K562 (cell line): ENCODE data around the gene PMF1. TPM values are rescaled to one million over a fixed set of nuclear protein-coding genes. Genes with fewer than 3 reads are reported as not detected.
A peak's percentile ranks its signal among the peaks of the same experiment; 100 is the strongest.

Source experiments
- ARID3A ChIP-seq: IDR thresholded peaks from 2 replicates; pipeline ENCODE4 v1.6.1; 2012; ENCODE audit warnings: low read depth, low read length, improper control_type of control experiment, borderline replicate concordance
- BRD9 ChIP-seq: fragments of 450-650 bp; IDR thresholded peaks from 2 replicates; pipeline ENCODE4 v1.6.1; 2018; ENCODE audit warnings: low read depth; ENCODE audit not compliant: partially characterized antibody
- CBFA2T2 ChIP-seq: fragments of 450-650 bp; conservative IDR thresholded peaks from 2 replicates; pipeline ENCODE4 v1.6.1; 2017; ENCODE audit warnings: mild to moderate bottlenecking
- CBX5 ChIP-seq: IDR thresholded peaks from 2 replicates; pipeline ENCODE4 v1.6.1; 2014; ENCODE audit warnings: low read depth, borderline replicate concordance
- EGR1 ChIP-seq: fragments of 450-650 bp; conservative IDR thresholded peaks from 2 replicates; pipeline ENCODE4 v1.6.1; 2017; ENCODE audit warnings: mild to moderate bottlenecking
- ETV5 ChIP-seq: sonication (generic); formaldehyde crosslinking; IDR thresholded peaks from 2 replicates; pipeline ENCODE4 v1.4.0; 2020; ENCODE audit warnings: low read depth, mild to moderate bottlenecking, missing genetic modification reagents
- HCFC1 ChIP-seq: IDR thresholded peaks from 2 replicates; pipeline ENCODE4 v1.6.1; 2012; ENCODE audit warnings: low read depth, low read length, improper control_type of control experiment
- HSF4 ChIP-seq: fragments of 250-450 bp; sonication (Bioruptor Pico); IDR thresholded peaks from 2 replicates; pipeline ENCODE4 v2.1.2; 2022; ENCODE audit warnings: mild to moderate bottlenecking, moderate library complexity, borderline replicate concordance
- MAZ ChIP-seq, 2 experiments: fragments of 450-650 bp in 1 of 2; sonication (generic) in 1 of 2; formaldehyde crosslinking; IDR thresholded peaks in 1 of 2; conservative IDR thresholded peaks in 1 of 2; 2 replicates each; pipeline versions ENCODE4 v1.4.0 to v1.5.0; 2020; ENCODE audit warnings: mild to moderate bottlenecking in 1 of 2, missing genetic modification reagents in 1 of 2
- NFRKB ChIP-seq: fragments of 450-650 bp; IDR thresholded peaks from 2 replicates; pipeline ENCODE4 v1.6.1; 2016; ENCODE audit warnings: low read depth
- NFYB ChIP-seq: IDR thresholded peaks from 2 replicates; pipeline ENCODE4 v1.6.1; 2011; ENCODE audit warnings: mild to moderate bottlenecking, moderate library complexity; ENCODE audit not compliant: insufficient read length; ENCODE audit errors: extremely low read depth
- NR2C1 ChIP-seq, 2 experiments: fragments of 450-650 bp; IDR thresholded peaks; 2 replicates each; pipeline ENCODE4 v1.6.1; 2017; ENCODE audit warnings: mild to moderate bottlenecking in 2 of 2, antibody characterized with exemption in 1 of 2, inconsistent platforms in 1 of 2, missing compliant biosample characterization in 1 of 2, missing genetic modification characterization in 1 of 2
- SAP30 ChIP-seq: fragments of 200-600 bp; sonication (generic); IDR thresholded peaks from 2 replicates; pipeline ENCODE4 v1.6.1; 2012; ENCODE audit warnings: borderline replicate concordance, low read depth, mild to moderate bottlenecking, moderate library complexity, low read length, control low read depth, inconsistent platforms; ENCODE audit not compliant: insufficient read depth, poor library complexity, severe bottlenecking
- SIN3B ChIP-seq: fragments of 450-650 bp; IDR thresholded peaks from 2 replicates; pipeline ENCODE4 v1.6.1; 2017; ENCODE audit warnings: low read depth, mild to moderate bottlenecking, moderate library complexity
- TAF1 ChIP-seq: IDR thresholded peaks from 2 replicates; pipeline ENCODE4 v1.6.1; 2011; ENCODE audit warnings: mild to moderate bottlenecking, low read length, moderate library complexity; ENCODE audit not compliant: insufficient read depth, control insufficient read depth, severe bottlenecking; ENCODE audit errors: extremely low read depth
- TBL1XR1 ChIP-seq, 2 experiments: IDR thresholded peaks; 2 replicates each; pipeline ENCODE4 v1.6.1; 2012; ENCODE audit warnings: improper control_type of control experiment in 2 of 2, low read length in 2 of 2, mild to moderate bottlenecking in 1 of 2
- ZKSCAN8 ChIP-seq: fragments of 200-800 bp; sonication (Bioruptor generic); IDR thresholded peaks from 2 replicates; pipeline ENCODE4 v1.6.1; 2016; ENCODE audit warnings: missing genetic modification characterization, missing compliant biosample characterization
- ZNF384 ChIP-seq: IDR thresholded peaks from 2 replicates; pipeline ENCODE4 v1.6.1; 2012; ENCODE audit warnings: low read depth, low read length, improper control_type of control experiment
- ZNF583 ChIP-seq: fragments of 250-450 bp; sonication (Bioruptor Pico); IDR thresholded peaks from 2 replicates; pipeline ENCODE4 v1.4.0; 2020
- polyA plus RNA-seq, 8 experiments: library from polyadenylated mRNA; depleted of rRNA in 4 of 8; stranded (reverse) in 5 of 8; unstranded in 3 of 8; fragments of >200 nt; fragmentation: Nextera tagmentation in 2 of 8; fragmentation: Illumina TruSeq in 1 of 8; extraction: Ambion mirVana in 2 of 8; extraction: Trizol in 1 of 8; gene quantifications; 2 replicates each; pipeline versions ENCODE4 v1.2.1 to v1.2.3, GENCODE V29; 2011 to 2014; ENCODE audit warnings: inconsistent platforms in 1 of 8, missing spikeins in 1 of 8
- total RNA-seq, 7 experiments: library from RNA; depleted of rRNA in 6 of 7; stranded (reverse); fragments of >200 nt in 6 of 7; fragmentation: Illumina TruSeq in 2 of 7; extraction: Trizol in 2 of 7; gene quantifications; 2 replicates each; pipeline versions ENCODE4 v1.2.1 to v1.2.3, GENCODE V29; 2011 to 2021; ENCODE audit warnings: low replicate concordance in 1 of 7
- TF ChIP-seq, protein P1 (sequence below): sonication (generic); formaldehyde crosslinking; IDR thresholded peaks from 2 replicates; pipeline ENCODE4 v1.8.0; 2022; ENCODE audit warnings: mild to moderate bottlenecking, missing genetic modification reagents
- TF ChIP-seq, protein P2 (sequence below), 2 experiments: fragments of 450-650 bp; conservative IDR thresholded peaks; 2 replicates each; pipeline ENCODE4 v1.6.1; 2017; ENCODE audit warnings: mild to moderate bottlenecking in 2 of 2, moderate library complexity in 2 of 2

Gene PMF1
- total and polyA plus RNA-seq, 9 of the 15 experiments (the other 6 are each of a cell fraction or from before 2014, with no cell fraction given): 9.4 to 92.9 (median 71.0) TPM

- peak in 1 of 2 experiments; percentile 29; a peak in 2 of 4 replicates for TF ChIP-seq TBL1XR1 (IDR thresholded peaks at IDR 0.05; ENCODE audit: low read length in 2 of 2)
- no peak for TF ChIP-seq CBFA2T2
- peak in 1 of 2 experiments; percentile 71; a peak in 2 of 4 replicates for TF ChIP-seq MAZ (CRISPR knock-in tag; conservative IDR thresholded peaks at IDR 0.05 in 1 of 2, IDR thresholded peaks at IDR 0.05 in 1 of 2)
- no peak for TF ChIP-seq HSF4 (CRISPR knock-in tag)
- TF ChIP-seq SAP30: peak; percentile 74
- TF ChIP-seq, protein P1, sequence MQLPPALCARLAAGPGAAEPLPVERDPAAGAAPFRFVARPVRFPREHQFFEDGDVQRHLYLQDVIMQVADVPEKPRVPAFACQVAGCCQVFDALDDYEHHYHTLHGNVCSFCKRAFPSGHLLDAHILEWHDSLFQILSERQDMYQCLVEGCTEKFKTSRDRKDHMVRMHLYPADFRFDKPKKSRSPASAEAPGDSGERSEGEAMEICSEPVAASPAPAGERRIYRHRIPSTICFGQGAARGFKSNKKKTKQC (CRISPR knock-in tag): peak; percentile 25; the same call in 1 of the 2 replicates
- peak; percentile 60; the same call in 1 of the 2 replicates for TF ChIP-seq ARID3A
- TF ChIP-seq, protein P2, sequence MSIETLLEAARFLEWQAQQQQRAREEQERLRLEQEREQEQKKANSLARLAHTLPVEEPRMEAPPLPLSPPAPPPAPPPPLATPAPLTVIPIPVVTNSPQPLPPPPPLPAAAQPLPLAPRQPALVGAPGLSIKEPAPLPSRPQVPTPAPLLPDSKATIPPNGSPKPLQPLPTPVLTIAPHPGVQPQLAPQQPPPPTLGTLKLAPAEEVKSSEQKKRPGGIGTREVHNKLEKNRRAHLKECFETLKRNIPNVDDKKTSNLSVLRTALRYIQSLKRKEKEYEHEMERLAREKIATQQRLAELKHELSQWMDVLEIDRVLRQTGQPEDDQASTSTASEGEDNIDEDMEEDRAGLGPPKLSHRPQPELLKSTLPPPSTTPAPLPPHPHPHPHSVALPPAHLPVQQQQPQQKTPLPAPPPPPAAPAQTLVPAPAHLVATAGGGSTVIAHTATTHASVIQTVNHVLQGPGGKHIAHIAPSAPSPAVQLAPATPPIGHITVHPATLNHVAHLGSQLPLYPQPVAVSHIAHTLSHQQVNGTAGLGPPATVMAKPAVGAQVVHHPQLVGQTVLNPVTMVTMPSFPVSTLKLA (conservative IDR thresholded peaks at IDR 0.05): peak; percentile 57 to 82
- no peak for TF ChIP-seq ZKSCAN8 (CRISPR knock-in tag)
- TF ChIP-seq ETV5 (CRISPR knock-in tag): peak; percentile 69; the same call in 1 of the 2 replicates
- TF ChIP-seq BRD9: peak; percentile 78
- TF ChIP-seq ZNF583 (CRISPR knock-in tag): no peak
- TF ChIP-seq NR2C1 (IDR thresholded peaks at IDR 0.05): peak; percentile 89
- TF ChIP-seq NR2C1 (tag; IDR thresholded peaks at IDR 0.05): peak; percentile 92
- peak; percentile 64 for TF ChIP-seq NFYB
- TF ChIP-seq SIN3B: peak; percentile 91
- peak; percentile 67; the same call in 1 of the 2 replicates for TF ChIP-seq EGR1
- TF ChIP-seq CBX5: no peak
- peak; percentile 91 for TF ChIP-seq NFRKB
- TF ChIP-seq TAF1: peak; percentile 61
- peak; percentile 19; the same call in 1 of the 2 replicates for TF ChIP-seq ZNF384
- peak; percentile 90 for TF ChIP-seq HCFC1
Observed at GRCh38 chr1:156193488-156194299, 19.1 kb upstream of the PMF1 start, which contains the start of gene SLC25A44 (continued).
